Stimulated activated effector memory CD8-positive, alpha-beta T cell treated with anti-CD3 and anti-CD28 coated beads, Interleukin-12 subunit alpha, Interleukin-12 subunit beta, amount 100 ng/mL, for 72 hours (primary cell): Measurements from ENCODE around the gene NOSIP.

Experiments used
- ATAC-seq: fragments of 150-1000 bp; cut with Tn5 transposase; 2 replicates; pipeline ENCODE4 v1.10.0; 2021
- DNase-seq, 2 donors: peaks; one replicate each; pipeline ENCODE4 v3.0.0; 2021 to 2022; ENCODE audit warnings: low spot score in 2 of 2
- H3K27ac Mint-ChIP-seq: one replicate; pipeline ENCODE4 v1.8.0; 2022; ENCODE audit warnings: mild to moderate bottlenecking, mixed read lengths
- H3K36me3 Mint-ChIP-seq: one replicate; pipeline ENCODE4 v1.8.0; 2022; ENCODE audit warnings: mild to moderate bottlenecking, mixed read lengths
- H3K4me1 Mint-ChIP-seq: one replicate; pipeline ENCODE4 v1.8.0; 2022; ENCODE audit warnings: mixed read lengths
- H3K4me3 Mint-ChIP-seq: one replicate; pipeline ENCODE4 v1.8.0; 2022; ENCODE audit warnings: mild to moderate bottlenecking, mixed read lengths
- H3K9me3 Mint-ChIP-seq: one replicate; pipeline ENCODE4 v1.8.0; 2022; ENCODE audit warnings: mixed read lengths

The NOSIP gene

DNA sequence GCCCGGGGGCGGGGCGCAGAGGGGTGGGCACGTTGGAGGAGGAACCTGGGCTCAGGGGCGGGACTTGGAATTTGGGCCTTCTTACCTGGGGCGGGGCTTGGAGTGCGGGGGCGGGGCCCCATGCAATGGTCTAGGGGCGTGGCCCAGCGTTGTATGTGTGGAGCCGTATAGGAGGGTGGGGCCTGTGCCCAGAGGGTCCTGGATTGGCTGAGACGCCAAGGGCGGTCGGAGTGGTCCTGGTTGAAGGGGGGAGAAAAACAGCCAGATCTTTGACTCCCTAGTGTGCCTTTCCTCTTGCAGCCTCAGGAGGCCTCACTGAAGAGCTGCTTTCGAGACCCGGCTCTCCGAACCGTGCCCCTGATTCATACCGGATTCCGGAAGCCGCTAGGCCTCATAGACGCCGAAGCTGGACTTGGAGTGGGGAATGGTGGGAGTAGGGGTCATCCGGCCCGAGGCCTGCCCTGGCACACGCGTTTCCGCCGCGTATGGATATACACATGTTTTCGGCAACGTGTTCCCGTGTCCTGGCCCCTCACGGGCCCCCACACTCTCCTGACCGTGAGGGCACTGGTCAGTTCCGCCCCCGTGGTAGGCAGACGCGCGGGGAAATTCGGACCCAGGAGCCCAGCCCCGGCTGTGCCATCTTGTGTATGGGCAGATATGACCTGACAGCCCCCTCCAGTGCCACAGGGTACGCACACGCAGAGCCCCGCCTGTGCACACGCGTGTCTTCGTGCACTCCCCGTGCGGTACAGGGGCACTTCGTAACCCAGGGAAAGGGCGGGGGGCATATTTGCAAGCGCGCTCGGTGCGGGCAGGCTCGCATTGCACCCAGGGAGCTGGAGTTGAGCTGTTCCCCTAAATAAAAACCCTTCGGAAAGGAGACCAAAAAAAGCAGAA lies 10.0 kb upstream of the NOSIP start:
- Mint-ChIP-seq H3K27ac (peak overlapping the region; percentile 89), H3K4me3 (peak overlapping the region; percentile 88), H3K4me1 (peaks cover 51% of the 10 kb centered on the region), H3K9me3 (no peaks in the 10 kb centered on the region), H3K36me3 (peaks cover 45% of the 10 kb centered on the region)
- peak; percentile 89 to 97 for DNase-seq
- peak; percentile 86 for ATAC-seq

GRCh38 chr19:49589502-49589905 lies 9.1 kb upstream of the NOSIP start:
- peaks cover 48% of the 10 kb centered on the region for H3K4me1 Mint-ChIP-seq
- H3K9me3 Mint-ChIP-seq = no peaks in the 10 kb centered on the region
- DNase-seq (no peak), ATAC-seq (no peak)
- peaks cover 40% of the 10 kb centered on the region for H3K36me3 Mint-ChIP-seq
- peak overlapping the region; percentile 88 for H3K4me3 Mint-ChIP-seq
- no peak overlapping the region for H3K27ac Mint-ChIP-seq

GRCh38 chr19:49588365-49589122 lies 8.2 kb upstream of the NOSIP start:
- peak overlapping the region; percentile 45 for H3K4me3 Mint-ChIP-seq

GRCh38 chr19:49587227-49587626 lies 6.9 kb upstream of the NOSIP start:
- Mint-ChIP-seq H3K4me3 (no peak overlapping the region), H3K36me3 (peaks cover 19% of the 10 kb centered on the region), H3K4me1 (peaks cover 25% of the 10 kb centered on the region), H3K9me3 (no peaks in the 10 kb centered on the region), H3K27ac (no peak overlapping the region)
- ATAC-seq (no peak), DNase-seq (no peak)

More at GRCh38 chr19:49588365-49589122, 8.2 kb upstream of the NOSIP start:
- Mint-ChIP-seq H3K27ac (peak overlapping the region; percentile 26), H3K4me1 (peaks cover 39% of the 10 kb centered on the region), H3K36me3 (peaks cover 31% of the 10 kb centered on the region), H3K9me3 (no peaks in the 10 kb centered on the region)
- DNase-seq = peak in 1 of 2 donors; percentile 60
- ATAC-seq = no peak

DNA sequence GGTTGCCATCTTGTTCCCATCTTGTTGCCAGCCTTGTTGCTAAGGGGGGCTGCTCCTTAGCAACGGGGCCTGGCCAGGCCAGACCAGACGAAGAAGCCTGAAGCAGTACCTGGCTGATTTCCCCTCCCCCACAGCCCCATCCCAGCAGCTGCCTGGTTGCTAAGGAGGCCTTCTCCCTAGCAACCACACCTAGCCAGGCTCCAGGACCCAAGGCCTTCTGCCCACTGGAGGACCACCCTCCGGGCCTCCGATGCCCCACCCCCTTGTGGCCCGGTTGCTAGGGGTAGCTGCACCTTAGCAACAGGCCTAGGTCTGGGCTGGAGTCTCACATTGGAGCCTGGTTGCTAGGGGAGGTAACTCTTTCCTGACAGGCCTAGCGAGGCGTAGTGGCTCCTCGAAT lies 4.7 kb upstream of the NOSIP start:
- H3K27ac Mint-ChIP-seq = no peak overlapping the region
- peaks cover 15% of the 10 kb centered on the region for H3K36me3 Mint-ChIP-seq
- peaks cover 30% of the 10 kb centered on the region for H3K4me1 Mint-ChIP-seq
- no peaks in the 10 kb centered on the region for H3K9me3 Mint-ChIP-seq
- ATAC-seq (no peak), DNase-seq (no peak)
- no peak overlapping the region for H3K4me3 Mint-ChIP-seq

DNA sequence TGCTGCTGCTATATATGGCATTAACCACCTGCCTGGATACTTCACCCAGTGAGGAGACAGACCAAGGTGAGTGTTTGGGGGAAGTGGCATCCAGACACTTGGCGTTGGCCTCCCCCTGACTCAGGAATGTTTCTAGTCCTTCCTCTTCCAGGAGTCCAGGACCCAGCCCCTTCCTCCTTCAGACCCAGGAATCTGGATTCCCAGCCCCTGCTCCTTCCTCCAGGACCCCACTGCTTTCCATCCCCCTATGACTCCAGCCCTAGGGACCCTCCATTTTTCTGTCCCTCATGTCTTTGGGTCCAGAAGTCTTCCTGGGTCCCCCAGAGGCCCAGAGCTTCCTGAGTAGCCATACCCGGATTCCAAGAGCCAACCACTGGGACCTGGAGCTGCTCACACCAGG lies 2.9 kb upstream of the NOSIP start:
- ATAC-seq = no peak
- DNase-seq = no peak
- Mint-ChIP-seq H3K9me3 (no peaks in the 10 kb centered on the region), H3K4me1 (peaks cover 22% of the 10 kb centered on the region), H3K27ac (no peak overlapping the region), H3K4me3 (no peak overlapping the region), H3K36me3 (peaks cover 21% of the 10 kb centered on the region)

- peaks cover 26% of the 10 kb centered on the region for H3K4me1 Mint-ChIP-seq
- peak within 1 kb of the TSS; percentile 81 for H3K4me3 Mint-ChIP-seq
- peak within 1 kb of the TSS; percentile 86 for H3K27ac Mint-ChIP-seq
- DNase-seq (no peak), ATAC-seq (no peak)
- H3K9me3 Mint-ChIP-seq = no peaks in the 10 kb centered on the region
- peaks cover 43% of the 10 kb centered on the region for H3K36me3 Mint-ChIP-seq
Observed at GRCh38 chr19:49581007-49581508, 702 bp upstream of the NOSIP start, which contains the start of gene PRRG2. Gene PRRG2, plus strand, starts transcription at chr19:49581316. Its CDS starts 1,904 bp downstream, at chr19:49583220.

- Mint-ChIP-seq H3K9me3 (no peaks in the 10 kb centered on the region), H3K36me3 (peaks cover 54% of the 10 kb centered on the region), H3K27ac (peak overlapping the region; percentile 86), H3K4me1 (peaks cover 26% of the 10 kb centered on the region), H3K4me3 (peak overlapping the region; percentile 81)
- no peak for DNase-seq
- peak; percentile 2 for ATAC-seq
Observed at GRCh38 chr19:49579947-49580263, 451 bp downstream of the NOSIP start.

DNA sequence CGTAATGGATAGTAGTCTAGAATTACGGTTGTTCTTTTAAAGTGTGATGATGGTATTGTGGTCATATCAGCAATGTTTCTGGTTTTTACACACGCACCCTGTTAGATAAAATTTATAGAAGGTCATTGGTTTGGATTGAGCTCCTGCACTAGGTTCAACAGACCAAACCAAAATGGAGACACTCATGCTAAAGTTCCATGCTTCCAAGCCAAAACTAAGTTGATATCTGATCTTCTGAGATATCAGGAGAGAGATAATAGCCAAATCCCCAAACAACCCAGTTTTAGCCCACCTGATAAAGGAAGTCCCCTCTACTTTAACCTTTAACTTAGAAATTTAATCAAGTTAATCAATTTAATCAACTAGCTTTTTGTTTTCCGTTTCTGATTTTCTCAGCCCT lies 1.2 kb downstream of the NOSIP start:
- Mint-ChIP-seq H3K36me3 (peaks cover 62% of the 10 kb centered on the region), H3K27ac (peak overlapping the region; percentile 86), H3K9me3 (no peaks in the 10 kb centered on the region)

DNA sequence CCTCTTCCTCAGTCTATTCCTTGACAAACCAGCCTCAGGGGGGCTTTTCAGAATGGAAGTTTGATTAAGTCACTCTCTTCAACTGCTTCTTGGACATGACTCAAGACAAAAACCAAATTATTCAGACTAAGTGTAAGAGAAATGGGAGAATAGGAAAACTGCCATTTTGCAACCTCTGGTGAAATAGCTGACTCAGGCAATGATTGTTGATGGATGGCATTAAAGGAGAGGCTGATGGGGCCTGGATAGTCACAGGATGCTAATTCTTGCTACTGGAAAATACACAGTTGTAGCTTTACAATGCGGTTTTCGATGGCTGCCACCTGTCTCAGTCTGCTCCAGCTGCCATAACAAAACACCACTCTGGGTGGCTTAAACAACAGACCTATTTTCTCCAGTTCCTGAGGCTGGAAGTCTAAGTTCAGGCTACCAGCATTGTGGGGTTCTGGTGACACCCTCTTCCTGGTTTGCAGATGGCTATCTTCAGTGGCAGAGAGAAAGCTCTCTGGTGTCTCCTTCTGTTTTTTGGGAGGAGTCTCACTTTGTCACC lies 6.1 kb downstream of the NOSIP start:
- H3K4me1 Mint-ChIP-seq = peaks cover 20% of the 10 kb centered on the region
- no peak for DNase-seq
- H3K27ac Mint-ChIP-seq = no peak overlapping the region
- ATAC-seq = no peak
- no peak overlapping the region for H3K4me3 Mint-ChIP-seq
- peaks cover 92% of the 10 kb centered on the region for H3K36me3 Mint-ChIP-seq
- no peaks in the 10 kb centered on the region for H3K9me3 Mint-ChIP-seq

More for the DNA sequence above, 1.2 kb downstream of the NOSIP start:
- Mint-ChIP-seq H3K4me1 (peaks cover 26% of the 10 kb centered on the region), H3K4me3 (peak overlapping the region; percentile 81)
- DNase-seq (no peak), ATAC-seq (no peak)

GRCh38 chr19:49573425-49573824 lies 6.9 kb downstream of the NOSIP start:
- Mint-ChIP-seq H3K9me3 (no peaks in the 10 kb centered on the region), H3K36me3 (peaks cover 96% of the 10 kb centered on the region), H3K27ac (no peak overlapping the region), H3K4me3 (no peak overlapping the region), H3K4me1 (peaks cover 23% of the 10 kb centered on the region)
- no peak for DNase-seq
- ATAC-seq = no peak

DNA sequence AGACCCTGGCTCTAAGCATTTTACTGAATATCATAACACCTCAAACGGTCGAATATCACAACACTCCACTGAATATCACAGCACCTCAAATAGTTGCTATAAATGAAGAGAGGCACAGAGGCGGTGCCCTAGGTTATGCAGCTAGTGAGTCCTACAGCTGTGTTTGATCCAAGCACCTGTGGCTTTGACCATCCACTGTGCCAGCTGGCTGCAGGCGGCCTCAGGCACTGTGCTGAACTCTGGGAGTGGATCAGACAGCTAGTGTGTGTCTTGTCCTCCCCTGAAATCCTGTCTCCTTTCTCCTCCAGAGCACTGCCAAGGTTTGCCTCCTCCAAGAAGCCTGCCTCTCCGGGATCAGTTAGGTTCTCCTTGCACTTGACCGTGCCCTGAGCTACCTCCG lies 7.3 kb downstream of the NOSIP start:
- no peak overlapping the region for H3K27ac Mint-ChIP-seq
- H3K36me3 Mint-ChIP-seq = peaks cover 96% of the 10 kb centered on the region
- H3K4me3 Mint-ChIP-seq = no peak overlapping the region
- DNase-seq = no peak
- H3K9me3 Mint-ChIP-seq = no peaks in the 10 kb centered on the region
- peaks cover 28% of the 10 kb centered on the region for H3K4me1 Mint-ChIP-seq
- no peak for ATAC-seq

- Mint-ChIP-seq H3K4me1 (peaks cover 33% of the 10 kb centered on the region), H3K27ac (peak overlapping the region; percentile 52), H3K4me3 (no peak overlapping the region), H3K36me3 (peaks cover 96% of the 10 kb centered on the region), H3K9me3 (no peaks in the 10 kb centered on the region)
- DNase-seq = no peak
- no peak for ATAC-seq
Observed at GRCh38 chr19:49570997-49571676, 9.2 kb downstream of the NOSIP start.

DNA sequence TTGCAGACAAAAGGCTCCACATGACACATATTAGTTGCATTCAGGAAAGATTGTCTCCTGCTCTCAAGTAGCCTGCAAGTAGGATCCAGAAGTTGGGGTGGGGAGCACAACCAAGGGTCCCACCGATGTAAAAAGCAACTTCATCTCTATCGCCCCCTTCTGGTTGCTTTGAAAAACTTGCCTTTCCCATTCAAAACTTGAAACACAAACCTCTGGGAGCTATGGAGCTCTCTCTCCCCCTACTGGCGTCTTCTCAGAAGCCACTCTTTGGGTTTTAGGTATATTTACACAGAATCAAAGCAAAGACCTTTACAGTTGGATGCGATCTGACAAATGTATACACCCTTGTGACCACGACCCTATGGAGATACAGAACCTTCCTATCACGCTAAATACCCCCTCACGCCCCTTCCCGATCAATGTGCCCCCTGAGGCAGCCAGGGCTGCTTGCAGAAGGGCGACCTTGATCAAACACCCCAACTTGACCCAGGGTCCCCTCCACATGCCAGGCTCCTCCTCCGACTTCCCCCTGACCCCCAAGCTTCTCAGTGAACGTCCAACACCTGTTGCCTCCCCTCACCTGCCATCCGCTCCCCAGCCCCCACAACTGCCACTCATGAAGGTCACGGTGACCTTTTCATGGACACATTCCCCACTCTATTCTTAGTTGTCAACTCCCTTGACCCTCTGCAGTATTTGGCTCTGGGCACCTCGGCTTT lies 10.1 kb downstream of the NOSIP start:
- Mint-ChIP-seq H3K4me3 (peak overlapping the region; percentile 27), H3K36me3 (peaks cover 94% of the 10 kb centered on the region), H3K4me1 (peaks cover 41% of the 10 kb centered on the region), H3K9me3 (no peaks in the 10 kb centered on the region), H3K27ac (peak overlapping the region; percentile 27)
- DNase-seq = peak in 1 of 2 donors; percentile 70
- peak; percentile 78 for ATAC-seq
